ENCODE data around the gene JTB.
"Not testable (repeated sequence)": the region's sequence is repeated elsewhere in the genome, so short reads cannot be mapped to it uniquely, and the experiment has no call there.

Gene JTB

DNA sequence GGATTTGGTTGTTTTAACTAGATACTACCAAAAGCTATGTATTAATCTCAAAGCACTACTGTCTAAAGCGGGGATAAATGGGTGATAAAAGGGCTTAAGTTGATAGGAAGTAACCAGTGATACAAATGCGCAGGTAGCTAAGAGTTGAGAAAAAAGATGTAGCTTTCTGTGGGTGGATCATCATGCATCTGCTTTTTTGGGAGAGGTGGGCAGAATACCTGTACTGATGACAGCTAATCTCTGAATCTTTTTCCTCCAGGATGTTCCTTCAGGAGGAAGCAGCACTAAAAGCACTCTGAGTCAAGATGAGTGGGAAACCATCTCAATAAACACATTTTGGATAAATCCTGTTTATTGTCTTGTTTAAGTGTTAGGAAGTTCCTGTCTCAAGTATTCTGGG, 14.3 kb upstream of the JTB start:
- peak overlapping the region; percentile 80 for H3K4me3 ChIP-seq (ENCODE audit: low read depth, low read length)
- H3K36me3 ChIP-seq (ENCODE audit: control insufficient read depth, insufficient read depth, low read length): peaks cover 46% of the 10 kb centered on the region
- peak overlapping the region; percentile 92; the same call in 1 of the 2 replicates for H3K27ac ChIP-seq (ENCODE audit: low read depth, low read length)

DNA sequence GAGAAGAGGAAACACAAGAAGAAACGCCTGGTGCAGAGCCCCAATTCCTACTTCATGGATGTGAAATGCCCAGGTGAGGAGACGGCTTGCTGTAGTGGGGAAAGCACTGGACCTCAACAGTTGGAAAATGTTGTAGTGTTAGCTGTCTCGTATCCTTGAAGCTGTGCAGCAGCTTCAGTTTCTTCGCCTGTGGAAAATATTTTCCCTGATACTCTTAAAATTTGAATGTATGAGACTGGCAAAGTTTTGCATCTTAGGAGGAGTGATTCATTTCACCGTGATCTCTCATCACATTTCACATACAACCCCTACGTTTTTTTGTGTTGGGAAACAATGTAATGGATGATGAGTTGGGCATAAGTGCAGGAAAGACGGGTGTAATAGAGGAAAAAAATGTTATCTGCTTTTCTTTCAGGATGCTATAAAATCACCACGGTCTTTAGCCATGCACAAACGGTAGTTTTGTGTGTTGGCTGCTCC, 13.7 kb upstream of the JTB start:
- Histone ChIP-seq H3K9ac (ENCODE audit: low read length) (peak overlapping the region; percentile 93), H3K4me3 (ENCODE audit: low read depth, low read length) (peak overlapping the region; percentile 80), H3K27ac (ENCODE audit: low read depth, low read length) (peak overlapping the region; percentile 92), H3K36me3 (ENCODE audit: control insufficient read depth, insufficient read depth, low read length) (peaks cover 46% of the 10 kb centered on the region), H3K27me3 (ENCODE audit: control insufficient read depth, insufficient read depth, low read length) (no peaks in the 10 kb centered on the region), H3K4me1 (ENCODE audit: control insufficient read depth, insufficient read depth, low read length) (peaks cover 14% of the 10 kb centered on the region), H3K9me3 (ENCODE audit: control insufficient read depth, insufficient read depth, low read depth, low read length) (no peaks in the 10 kb centered on the region)

More for the DNA sequence above, 14.3 kb upstream of the JTB start:
- Histone ChIP-seq H3K27me3 (ENCODE audit: control insufficient read depth, insufficient read depth, low read length) (no peaks in the 10 kb centered on the region), H3K9ac (ENCODE audit: low read length) (peak overlapping the region; percentile 93), H3K4me1 (ENCODE audit: control insufficient read depth, insufficient read depth, low read length) (peaks cover 11% of the 10 kb centered on the region), H3K9me3 (ENCODE audit: control insufficient read depth, insufficient read depth, low read depth, low read length) (no peaks in the 10 kb centered on the region)

DNA sequence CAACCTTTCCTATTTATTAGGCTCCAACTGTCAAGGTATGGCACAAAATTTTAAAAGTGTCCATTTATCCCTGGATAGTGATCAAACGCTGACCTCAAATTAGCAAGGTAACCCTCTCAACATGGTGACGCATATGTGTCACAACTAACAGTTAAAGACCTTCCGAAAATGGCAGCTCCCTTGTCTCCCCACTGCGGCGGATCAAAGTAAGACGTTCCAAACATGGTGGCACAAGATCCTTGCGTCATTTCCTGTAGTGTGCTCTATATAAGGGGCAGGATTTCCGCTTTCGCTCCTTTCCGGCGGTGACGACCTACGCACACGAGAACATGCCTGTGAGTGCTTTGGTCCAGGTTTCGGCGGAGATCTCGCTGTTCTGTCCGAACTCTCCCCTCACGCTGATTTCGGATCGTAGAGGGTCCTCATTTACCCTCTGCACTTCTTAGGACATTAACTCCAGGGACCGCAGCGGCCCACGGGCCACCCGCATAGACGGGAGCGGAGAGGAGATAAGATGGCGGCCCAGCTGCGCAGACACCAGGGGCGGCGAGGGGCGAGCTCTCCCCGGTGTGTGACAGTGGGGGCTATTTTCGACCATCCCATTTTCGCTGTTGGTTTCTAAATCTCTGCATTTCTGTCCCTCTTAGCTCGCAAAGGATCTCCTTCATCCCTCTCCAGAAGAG, 13.1 kb upstream of the JTB start, which contains the start of gene RPS27:
TSS of gene RPS27 (plus strand) at position 295 of the 683 bp plus-strand sequence. CDS start at position 330, 35 bp downstream.
- Histone ChIP-seq H3K4me1 (ENCODE audit: control insufficient read depth, insufficient read depth, low read length) (peaks cover 14% of the 10 kb centered on the region), H3K4me3 (ENCODE audit: low read depth, low read length) (peak within 1 kb of the TSS; percentile 80), H3K9ac (ENCODE audit: low read length) (peak within 1 kb of the TSS; percentile 93), H3K36me3 (ENCODE audit: control insufficient read depth, insufficient read depth, low read length) (peaks cover 43% of the 10 kb centered on the region), H3K9me3 (ENCODE audit: control insufficient read depth, insufficient read depth, low read depth, low read length) (no peaks in the 10 kb centered on the region), H3K27me3 (ENCODE audit: control insufficient read depth, insufficient read depth, low read length) (no peaks in the 10 kb centered on the region), H3K27ac (ENCODE audit: low read depth, low read length) (peak within 1 kb of the TSS; percentile 92)

DNA sequence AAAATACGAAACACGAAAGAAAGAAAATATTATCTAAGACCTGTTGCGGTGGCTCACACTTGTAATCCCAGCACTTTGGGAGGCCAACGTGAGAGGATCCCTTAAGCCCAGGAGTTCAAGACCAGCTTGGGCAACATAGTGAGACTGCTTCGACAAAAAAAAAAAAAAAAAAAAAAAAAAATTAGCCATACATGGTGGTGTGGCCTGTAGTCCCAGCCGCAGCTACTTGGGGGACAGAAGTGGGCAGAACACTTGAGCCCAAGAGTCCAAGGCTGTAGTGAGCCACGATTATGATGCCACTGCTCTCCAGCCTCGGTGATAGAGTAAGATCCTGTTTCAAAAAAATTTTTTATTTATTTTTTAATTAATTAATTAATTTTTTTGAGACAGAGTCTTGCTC, 10.1 kb upstream of the JTB start:
- H3K27ac ChIP-seq (ENCODE audit: low read depth, low read length): no peak overlapping the region
- H3K36me3 ChIP-seq (ENCODE audit: control insufficient read depth, insufficient read depth, low read length): peaks cover 31% of the 10 kb centered on the region
- H3K9me3 ChIP-seq (ENCODE audit: control insufficient read depth, insufficient read depth, low read depth, low read length): no peaks in the 10 kb centered on the region
- peaks cover 22% of the 10 kb centered on the region for H3K4me1 ChIP-seq (ENCODE audit: control insufficient read depth, insufficient read depth, low read length)
- H3K4me3 ChIP-seq (ENCODE audit: low read depth, low read length): no peak overlapping the region
- H3K9ac ChIP-seq (ENCODE audit: low read length): no peak overlapping the region
- no peaks in the 10 kb centered on the region for H3K27me3 ChIP-seq (ENCODE audit: control insufficient read depth, insufficient read depth, low read length)

DNA sequence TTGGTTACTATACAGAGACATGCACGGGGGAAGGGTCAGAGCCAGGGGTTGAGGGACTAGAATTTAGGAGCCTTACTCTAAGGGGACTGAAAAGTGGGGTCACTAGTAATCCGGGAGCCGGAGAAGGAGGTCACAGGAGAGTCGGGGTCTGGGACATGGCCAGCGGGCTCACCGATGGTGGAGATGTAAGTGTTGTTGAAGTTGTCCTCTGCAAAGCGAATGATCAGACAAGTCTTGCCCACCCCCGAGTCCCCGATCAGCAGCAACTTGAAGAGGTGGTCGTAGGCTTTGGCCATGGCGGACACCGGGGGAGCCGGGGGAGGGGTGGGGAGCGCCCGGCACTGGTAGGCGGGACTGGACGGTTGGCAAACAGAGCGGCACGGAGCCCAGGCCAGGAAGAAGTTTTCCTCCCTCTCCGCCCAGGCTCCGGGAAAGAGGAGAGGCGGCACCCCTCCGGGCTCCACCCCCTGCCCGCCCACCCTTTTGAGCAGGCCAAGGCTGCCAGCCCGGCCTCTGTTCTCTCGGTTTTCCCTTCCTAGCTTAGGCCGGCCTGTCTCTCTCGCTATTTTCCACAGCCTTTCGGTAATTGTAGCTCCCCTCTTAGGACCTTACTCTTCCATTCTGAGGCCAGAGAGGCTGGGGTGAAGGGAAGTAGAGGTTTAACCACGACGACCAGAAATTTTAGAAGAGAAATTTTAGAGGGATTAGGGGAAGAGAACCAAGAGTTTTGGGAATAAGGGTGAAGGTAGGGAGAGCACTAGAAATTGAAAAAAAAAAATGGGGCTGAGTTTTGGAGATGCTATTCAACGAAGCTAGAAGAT, 8.7 kb upstream of the JTB start, which contains the start of gene RAB13:
TSS of gene RAB13 (minus strand) at position 399 of the 821 bp plus-strand sequence. CDS start at position 296, 103 bp downstream.
- Histone ChIP-seq H3K27me3 (ENCODE audit: control insufficient read depth, insufficient read depth, low read length) (no peaks in the 10 kb centered on the region), H3K4me1 (ENCODE audit: control insufficient read depth, insufficient read depth, low read length) (peaks cover 14% of the 10 kb centered on the region), H3K9ac (ENCODE audit: low read length) (peak within 1 kb of the TSS; percentile 89), H3K36me3 (ENCODE audit: control insufficient read depth, insufficient read depth, low read length) (peaks cover 28% of the 10 kb centered on the region), H3K9me3 (ENCODE audit: control insufficient read depth, insufficient read depth, low read depth, low read length) (no peaks in the 10 kb centered on the region), H3K4me3 (ENCODE audit: low read depth, low read length) (peak within 1 kb of the TSS; percentile 87), H3K27ac (ENCODE audit: low read depth, low read length) (peak within 1 kb of the TSS; percentile 86)

DNA sequence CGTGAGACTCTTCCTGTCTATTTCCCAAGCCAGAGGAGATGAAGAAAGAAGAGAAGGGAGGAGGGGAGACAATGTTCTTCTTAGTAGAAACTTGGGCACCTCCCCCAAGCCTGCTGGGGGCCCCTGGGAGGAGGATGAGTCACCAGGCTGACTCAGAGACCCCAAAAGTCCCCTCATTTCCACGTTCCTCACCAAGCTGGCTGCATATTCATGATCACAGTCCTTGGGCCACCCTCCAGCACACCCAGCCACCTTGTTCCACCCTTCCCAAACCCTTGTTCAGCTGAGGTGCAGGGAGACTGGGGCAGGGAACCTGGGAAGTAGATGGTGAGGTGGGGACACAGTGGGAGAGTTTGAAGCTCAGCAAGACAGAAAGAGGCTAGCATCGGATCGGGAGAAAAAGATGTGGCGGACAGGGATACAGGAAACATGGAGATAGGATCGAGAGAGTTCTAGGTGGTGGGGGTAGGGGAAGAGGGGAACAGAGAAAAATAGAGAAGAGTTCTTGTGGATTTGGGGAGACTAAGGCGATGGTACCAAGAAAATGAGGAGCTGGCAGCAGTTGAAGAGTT, 8.0 kb upstream of the JTB start:
- Histone ChIP-seq H3K36me3 (ENCODE audit: control insufficient read depth, insufficient read depth, low read length) (peaks cover 26% of the 10 kb centered on the region), H3K27ac (ENCODE audit: low read depth, low read length) (peak overlapping the region; percentile 86)

DNA sequence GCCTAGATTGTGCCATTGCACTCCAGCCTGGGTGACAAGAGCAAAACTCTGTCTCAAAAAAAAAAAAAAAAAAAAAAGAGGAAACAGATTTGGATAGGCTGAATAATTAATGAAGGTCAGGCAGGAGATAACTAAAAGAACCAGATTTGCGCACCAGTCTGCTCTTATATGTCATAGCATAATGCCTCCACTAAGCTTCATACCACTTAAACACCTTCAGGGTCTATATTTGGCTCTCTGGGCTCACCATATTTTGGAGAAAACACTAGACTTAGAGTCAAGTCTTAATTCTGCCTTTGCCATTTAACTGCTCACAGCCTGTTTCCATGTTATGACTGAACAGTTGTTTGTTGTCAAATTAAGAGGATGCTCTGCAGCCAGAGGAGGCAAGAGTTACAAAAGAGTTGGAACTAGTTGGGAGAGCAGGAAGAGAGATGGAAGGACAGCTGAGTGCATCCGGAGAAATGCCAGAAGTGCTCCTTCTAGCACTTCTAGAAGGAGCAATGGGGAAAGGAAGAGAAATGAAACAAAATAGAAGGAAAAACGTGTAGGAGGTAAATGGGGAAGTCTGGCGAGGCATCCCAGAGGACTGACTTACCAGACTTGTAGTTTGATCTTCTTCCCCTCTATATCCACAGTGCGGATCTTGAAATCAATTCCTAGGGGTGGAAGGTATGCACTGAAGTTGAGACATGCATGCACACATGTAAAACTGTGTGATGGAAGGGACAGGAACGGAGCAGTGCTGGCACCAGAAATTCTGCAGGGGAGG, 6.8 kb upstream of the JTB start:
- no peak overlapping the region for H3K27ac ChIP-seq (ENCODE audit: low read depth, low read length)
- peaks cover 14% of the 10 kb centered on the region for H3K4me1 ChIP-seq (ENCODE audit: control insufficient read depth, insufficient read depth, low read length)
- H3K4me3 ChIP-seq (ENCODE audit: low read depth, low read length): peak overlapping the region; percentile 87
- H3K9ac ChIP-seq (ENCODE audit: low read length): no peak overlapping the region
- no peaks in the 10 kb centered on the region for H3K9me3 ChIP-seq (ENCODE audit: control insufficient read depth, insufficient read depth, low read depth, low read length)
- peaks cover 26% of the 10 kb centered on the region for H3K36me3 ChIP-seq (ENCODE audit: control insufficient read depth, insufficient read depth, low read length)
- H3K27me3 ChIP-seq (ENCODE audit: control insufficient read depth, insufficient read depth, low read length): no peaks in the 10 kb centered on the region

More for the DNA sequence above, 8.0 kb upstream of the JTB start:
- no peaks in the 10 kb centered on the region for H3K9me3 ChIP-seq (ENCODE audit: control insufficient read depth, insufficient read depth, low read depth, low read length)
- H3K27me3 ChIP-seq (ENCODE audit: control insufficient read depth, insufficient read depth, low read length): no peaks in the 10 kb centered on the region
- H3K9ac ChIP-seq (ENCODE audit: low read length): peak overlapping the region; percentile 89
- peaks cover 14% of the 10 kb centered on the region for H3K4me1 ChIP-seq (ENCODE audit: control insufficient read depth, insufficient read depth, low read length)
- peak overlapping the region; percentile 87 for H3K4me3 ChIP-seq (ENCODE audit: low read depth, low read length)

DNA sequence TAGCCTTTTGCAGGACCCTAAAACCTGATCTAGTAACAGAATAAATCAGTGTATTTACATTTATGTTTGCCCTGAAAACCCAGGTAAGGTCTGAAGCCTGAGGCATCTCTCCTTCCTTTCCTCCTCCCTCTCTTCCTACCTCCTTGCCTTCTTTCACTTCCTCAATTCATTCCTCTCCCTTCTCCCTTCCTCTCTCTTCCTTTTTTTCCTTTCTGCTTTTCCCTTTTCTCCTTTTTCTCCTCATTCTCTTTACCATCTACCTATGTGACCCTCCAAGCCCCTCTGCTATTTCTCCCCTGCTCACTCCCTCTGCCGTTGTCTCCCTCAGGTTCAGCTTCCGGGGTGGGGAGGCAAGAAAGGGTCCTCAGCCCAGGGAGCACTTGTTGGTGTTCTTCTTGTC, 4.3 kb upstream of the JTB start:
- not testable (repeated sequence) for H3K27ac ChIP-seq (ENCODE audit: low read depth, low read length); H3K27me3 ChIP-seq (ENCODE audit: control insufficient read depth, insufficient read depth, low read length); H3K9ac ChIP-seq (ENCODE audit: low read length); H3K4me3 ChIP-seq (ENCODE audit: low read depth, low read length); H3K9me3 ChIP-seq (ENCODE audit: control insufficient read depth, insufficient read depth, low read depth, low read length)
- peaks cover 26% of the 10 kb centered on the region for H3K36me3 ChIP-seq (ENCODE audit: control insufficient read depth, insufficient read depth, low read length)
- peaks cover 11% of the 10 kb centered on the region for H3K4me1 ChIP-seq (ENCODE audit: control insufficient read depth, insufficient read depth, low read length)

DNA sequence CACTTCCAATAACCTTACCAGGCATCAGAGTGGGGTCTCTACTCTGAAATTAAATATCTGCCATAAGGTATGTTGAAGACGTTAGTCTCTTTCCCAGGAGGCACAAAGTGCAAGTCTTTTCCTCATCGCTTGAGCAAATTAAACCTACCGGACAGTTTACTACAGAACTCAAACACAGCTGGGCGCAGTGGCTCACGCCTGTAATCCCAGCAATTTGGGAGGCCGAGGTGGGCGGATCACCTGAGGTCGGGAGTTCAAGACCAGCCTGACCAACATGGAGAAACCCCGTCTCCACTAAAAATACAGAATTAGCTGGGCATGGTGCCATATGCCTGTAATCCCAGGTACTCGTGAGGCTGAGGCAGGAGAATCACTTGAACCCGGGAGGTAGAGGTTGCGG, 1.6 kb upstream of the JTB start:
- peaks cover 40% of the 10 kb centered on the region for H3K36me3 ChIP-seq (ENCODE audit: control insufficient read depth, insufficient read depth, low read length)
- H3K27ac ChIP-seq (ENCODE audit: low read depth, low read length); H3K9ac ChIP-seq (ENCODE audit: low read length): not testable (repeated sequence)

DNA sequence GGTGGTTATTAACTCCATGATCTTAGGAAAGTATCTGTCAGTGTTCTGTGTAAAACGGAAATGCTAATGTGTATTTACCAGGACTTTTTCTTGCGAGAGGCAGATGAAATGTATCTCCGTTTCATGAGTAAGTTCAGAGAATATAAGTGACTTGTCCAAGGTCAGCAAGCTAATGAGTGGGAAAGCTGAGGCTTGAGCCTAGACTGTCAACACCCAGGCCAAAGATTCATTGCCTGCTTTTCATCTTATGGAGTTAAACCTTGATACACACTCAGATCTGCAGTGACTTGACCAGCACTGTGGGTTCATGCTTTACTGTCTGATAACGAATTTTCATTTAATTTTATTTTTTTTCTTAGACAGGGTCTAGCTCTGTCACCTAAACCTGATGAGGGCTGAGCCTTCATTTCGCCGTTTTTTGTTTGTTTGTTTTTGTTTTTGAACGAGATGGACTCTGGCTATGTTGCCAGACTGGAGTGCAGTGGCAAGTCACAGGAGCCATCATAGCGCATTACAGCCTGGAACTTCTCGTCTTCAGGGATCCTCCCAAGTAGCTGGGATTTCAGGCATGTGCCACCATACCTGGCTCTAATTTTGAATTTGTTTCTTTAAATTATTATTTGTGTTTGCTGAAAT, 918 bp upstream of the JTB start:
- H3K27me3 ChIP-seq (ENCODE audit: control insufficient read depth, insufficient read depth, low read length): no peaks in the 10 kb centered on the region
- H3K27ac ChIP-seq (ENCODE audit: low read depth, low read length): no peak overlapping the region
- peak overlapping the region; percentile 73 for H3K4me3 ChIP-seq (ENCODE audit: low read depth, low read length)
- peaks cover 42% of the 10 kb centered on the region for H3K36me3 ChIP-seq (ENCODE audit: control insufficient read depth, insufficient read depth, low read length)
- peak overlapping the region; percentile 87 for H3K9ac ChIP-seq (ENCODE audit: low read length)
- no peaks in the 10 kb centered on the region for H3K9me3 ChIP-seq (ENCODE audit: control insufficient read depth, insufficient read depth, low read depth, low read length)
- peaks cover 2% of the 10 kb centered on the region; the same call in 1 of the 2 replicates for H3K4me1 ChIP-seq (ENCODE audit: control insufficient read depth, insufficient read depth, low read length)

More for the DNA sequence above, 1.6 kb upstream of the JTB start:
- H3K4me3 ChIP-seq (ENCODE audit: low read depth, low read length); H3K4me1 ChIP-seq (ENCODE audit: control insufficient read depth, insufficient read depth, low read length); H3K27me3 ChIP-seq (ENCODE audit: control insufficient read depth, insufficient read depth, low read length); H3K9me3 ChIP-seq (ENCODE audit: control insufficient read depth, insufficient read depth, low read depth, low read length): not testable (repeated sequence)

All from HUES6 (cell line).